ENCODE data around the gene EXOC7.
"Not testable (repeated sequence)": the region's sequence is repeated elsewhere in the genome, so short reads cannot be mapped to it uniquely, and the experiment has no call there.

EXOC7 gene

DNA sequence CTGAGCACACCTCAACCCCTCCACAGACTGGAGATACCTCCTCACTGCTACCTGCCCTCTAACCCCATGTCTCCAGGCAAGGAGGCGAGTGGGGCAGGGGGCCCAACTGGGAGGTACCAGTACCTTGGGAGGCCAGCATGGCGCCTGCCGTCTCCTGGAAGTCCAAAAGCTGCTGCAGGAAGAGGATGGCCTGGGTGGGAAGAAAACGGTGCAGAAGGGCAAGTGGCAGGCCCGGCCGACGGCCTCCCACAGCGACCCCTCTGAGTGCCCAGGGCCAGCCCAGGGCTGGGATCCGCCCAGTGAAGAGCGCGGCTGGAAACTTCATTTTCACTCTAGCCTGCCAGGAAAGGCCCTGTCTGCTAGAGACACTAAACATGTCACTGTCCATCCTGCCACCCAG lies 16.1 kb downstream of the EXOC7 start:
- DNase-seq (ENCODE audit: low read depth in 2 of 2), result no peak

DNA sequence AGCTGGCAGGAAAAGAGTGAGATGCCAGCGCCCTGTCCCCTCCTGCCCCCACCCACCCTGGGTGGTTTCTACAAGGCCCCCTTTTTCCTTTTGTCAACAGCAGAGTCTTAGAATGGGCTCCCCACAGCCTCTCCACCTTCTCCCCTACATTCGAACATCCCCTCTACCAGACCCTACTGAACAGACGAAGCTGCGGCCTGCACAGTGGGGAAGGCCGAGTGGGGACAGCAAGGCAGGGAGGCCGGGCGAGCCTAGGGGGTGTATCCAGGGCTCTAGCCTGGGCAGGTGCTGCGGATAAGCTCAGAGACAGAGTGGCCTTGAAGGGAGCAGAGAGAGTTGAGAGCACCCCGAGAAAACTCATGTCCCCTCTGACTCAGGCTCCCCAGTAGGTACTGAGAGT lies 17.2 kb downstream of the EXOC7 start:
- DNase-seq (ENCODE audit: low read depth in 2 of 2), result no peak

DNA sequence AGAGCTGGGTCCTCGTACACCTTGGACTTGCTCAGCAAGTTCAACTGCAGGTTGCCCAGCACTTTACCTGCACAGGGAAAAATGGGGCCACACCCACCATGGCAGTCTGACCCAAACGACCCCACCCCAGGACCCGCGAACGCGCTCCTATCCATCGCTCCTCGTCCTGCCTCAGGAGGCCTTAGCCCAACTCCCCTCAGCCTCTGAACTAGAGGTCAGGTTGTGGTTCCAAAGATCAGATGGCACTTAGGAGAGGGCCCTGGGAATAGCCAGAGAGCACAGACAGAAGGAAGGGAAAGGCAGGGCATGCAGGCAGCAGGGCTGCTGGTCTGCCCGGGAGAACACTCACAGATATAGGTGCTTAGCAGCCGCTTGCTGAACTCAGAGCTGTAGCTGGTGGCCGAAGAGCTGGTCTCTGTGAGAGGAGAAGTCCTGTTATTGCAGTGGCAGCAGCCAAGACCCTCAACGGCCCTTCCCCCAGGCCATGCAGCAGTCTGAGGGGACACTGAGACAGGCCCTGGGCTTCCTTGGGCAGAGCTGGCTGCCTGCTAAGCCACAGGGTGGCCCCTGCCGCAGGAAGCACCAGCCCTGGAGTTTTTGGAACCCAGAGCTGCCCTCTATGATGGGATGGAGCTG lies 17.7 kb downstream of the EXOC7 start:
- DNase-seq (ENCODE audit: low read depth in 2 of 2), result no peak

DNA sequence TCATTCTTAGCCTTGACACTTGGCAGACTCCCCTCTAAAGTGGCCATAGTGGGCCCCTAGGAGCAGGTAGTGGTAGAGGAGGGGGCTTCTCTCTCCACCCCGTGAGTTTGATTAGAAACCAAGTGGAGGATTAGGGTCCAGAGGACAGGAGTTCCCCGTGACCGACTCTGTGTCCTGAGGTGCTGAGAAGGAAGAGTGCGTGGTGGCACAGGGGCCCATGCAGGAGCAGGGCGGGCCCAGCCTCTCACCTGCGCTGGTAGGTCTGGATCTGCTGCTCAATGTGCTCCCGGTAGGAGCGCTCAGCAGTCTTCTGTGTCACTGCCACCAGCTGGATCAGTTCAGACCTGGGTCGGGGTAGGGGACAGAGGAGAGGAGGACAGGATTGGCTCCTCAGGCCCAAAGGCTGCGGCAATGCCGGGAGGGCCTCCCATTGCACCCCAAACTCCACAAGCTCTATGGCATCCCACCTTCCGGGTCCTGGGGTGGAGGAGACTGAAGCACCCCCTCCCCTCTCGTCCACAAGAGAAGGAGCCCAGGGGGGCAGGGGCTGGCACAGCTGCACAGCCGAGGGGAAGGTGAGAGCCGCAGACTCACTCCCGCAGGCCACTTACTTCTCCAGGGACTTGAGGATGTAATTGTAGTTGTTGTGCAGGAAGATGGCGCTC lies 18.4 kb downstream of the EXOC7 start:
- DNase-seq (ENCODE audit: low read depth in 2 of 2), result no peak

DNA sequence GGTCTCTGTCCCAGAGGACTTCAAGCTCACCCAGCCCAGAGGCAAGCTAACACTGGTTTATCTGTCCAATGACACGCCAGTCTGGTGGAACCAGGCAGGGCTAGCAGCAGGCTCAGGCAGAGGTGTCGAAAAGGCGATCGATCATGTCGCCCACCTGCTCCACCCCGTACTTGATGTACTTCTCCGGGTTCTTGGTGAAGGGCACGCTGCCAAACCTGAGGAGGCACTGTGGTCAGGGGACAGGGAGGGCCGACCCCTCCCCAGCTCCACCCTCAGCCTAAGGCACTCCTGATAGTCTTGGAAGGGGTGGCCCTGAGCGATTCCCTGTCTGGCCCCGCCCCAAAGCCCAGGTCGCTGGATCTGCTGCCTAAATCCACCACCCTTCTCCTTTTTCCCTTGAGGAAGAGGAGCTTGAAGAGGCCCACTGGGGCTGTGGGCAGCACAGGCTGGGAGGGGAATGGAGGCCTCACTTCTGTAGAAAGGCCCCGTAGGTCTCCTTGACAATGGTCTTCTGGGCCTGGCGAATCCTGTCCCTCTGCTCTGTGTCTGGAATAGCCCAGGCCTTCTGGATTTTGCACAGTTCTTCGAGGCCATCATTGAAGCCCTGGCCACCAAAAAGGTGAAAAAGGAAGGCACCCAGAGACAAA lies 19.9 kb downstream of the EXOC7 start:
- no peak for DNase-seq (ENCODE audit: low read depth in 2 of 2)

DNA sequence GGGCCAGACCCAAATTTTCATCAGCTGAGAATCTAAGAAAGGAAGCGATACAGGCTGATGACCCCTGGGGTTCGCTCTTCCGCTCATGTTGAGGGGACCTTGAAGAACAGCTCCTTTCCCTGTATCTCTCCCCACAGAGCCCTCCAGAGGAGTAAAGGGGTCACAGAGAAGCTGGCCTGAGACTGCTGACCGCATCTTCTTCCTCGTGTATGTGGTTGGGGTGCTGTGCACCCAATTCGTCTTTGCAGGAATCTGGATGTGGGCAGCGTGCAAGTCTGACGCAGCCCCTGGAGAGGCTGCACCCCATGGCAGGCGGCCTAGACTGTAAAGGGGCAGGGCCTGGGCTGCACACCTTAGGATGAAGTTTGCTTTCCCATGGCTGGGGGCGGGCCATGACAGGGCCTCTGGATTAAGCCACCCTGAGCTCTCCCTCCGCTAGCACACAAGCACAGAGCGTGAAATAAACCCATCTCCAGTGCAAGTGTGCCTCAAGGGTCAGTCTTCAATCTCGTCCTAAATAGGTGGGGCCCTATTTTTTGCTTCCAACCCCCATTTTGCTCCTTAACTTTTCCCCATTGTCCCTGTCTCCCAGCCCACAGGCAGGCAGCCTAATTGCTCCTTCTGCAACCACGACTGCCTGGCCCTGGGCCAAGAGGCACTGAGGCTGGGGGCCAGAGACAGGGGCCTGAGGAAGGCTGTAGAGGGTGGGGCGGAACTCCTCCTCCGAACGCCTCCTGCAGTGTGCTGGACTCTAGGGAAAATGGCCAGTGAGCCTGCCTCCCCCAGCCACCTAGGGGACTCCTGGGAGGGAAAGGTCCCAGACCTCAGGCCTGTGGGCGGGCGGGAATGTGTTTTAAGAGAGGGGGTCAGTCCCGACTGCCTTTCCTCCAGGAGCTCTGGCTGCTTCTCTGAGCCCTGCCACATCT lies 21.0 kb downstream of the EXOC7 start:
- no peak for DNase-seq (ENCODE audit: low read depth in 2 of 2)

DNA sequence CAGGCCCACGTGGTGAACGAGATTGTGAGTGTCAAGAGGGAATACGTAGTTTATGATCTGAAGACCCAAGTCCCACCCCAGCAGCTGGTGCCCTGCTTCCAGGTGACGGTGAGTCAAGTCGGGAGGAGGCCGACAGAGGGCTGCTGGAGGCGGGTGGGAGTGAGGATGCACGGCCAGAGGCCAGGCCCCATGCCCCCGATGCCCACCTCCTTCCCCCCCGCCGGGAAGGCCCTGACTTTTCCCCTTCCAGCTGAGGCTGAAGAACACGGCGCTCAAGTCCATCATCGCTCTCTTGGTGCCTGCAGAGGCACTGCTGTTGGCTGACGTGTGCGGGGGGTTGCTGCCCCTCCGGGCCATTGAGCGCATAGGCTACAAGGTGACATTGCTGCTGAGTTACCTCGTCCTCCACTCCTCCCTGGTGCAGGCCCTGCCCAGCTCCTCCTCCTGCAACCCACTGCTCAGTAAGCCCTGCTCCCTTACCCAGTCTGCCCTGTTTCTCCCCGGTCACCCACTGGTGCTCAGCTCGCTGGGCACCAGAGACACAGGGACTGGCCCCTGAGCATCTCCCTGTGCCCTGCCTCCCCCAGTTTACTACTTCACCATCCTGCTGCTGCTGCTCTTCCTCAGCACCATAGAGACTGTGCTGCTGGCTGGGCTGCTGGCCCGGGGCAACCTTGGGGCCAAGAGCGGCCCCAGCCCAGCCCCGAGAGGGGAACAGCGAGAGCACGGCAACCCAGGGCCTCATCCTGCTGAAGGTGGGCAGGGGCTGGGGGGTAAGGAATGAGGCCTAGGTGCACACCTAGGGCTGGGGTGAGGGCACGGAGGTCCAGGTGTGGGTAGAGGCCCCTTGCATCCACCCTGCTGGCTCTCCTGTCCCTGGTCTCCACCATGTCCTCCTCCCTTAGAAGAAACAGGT lies 22.0 kb downstream of the EXOC7 start:
- no peak for DNase-seq (ENCODE audit: low read depth in 2 of 2)

DNA sequence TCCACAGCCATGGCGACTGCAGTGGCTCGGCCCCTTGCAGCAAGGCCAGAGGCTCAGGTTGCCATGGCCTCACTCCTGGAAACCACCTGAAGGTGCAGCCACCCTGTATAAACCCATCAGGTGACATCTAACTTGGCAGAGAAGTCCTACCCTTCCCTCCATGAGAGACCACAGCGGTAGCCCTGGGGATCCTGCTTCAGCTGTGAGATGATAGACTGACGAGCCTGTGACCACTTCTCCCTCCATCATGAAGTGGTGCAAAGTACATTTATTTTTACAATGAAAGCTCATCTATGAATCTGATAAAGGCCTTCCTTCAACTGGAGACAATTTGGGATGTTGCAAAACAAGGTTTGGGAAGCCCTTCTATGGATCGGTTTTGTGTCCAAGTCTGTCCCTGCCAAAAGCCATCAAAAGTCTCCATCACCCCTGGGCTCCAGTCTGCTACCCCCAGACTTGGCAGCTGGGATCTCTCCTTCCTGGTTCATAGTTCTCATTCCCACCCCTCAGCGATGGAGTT lies 22.8 kb downstream of the EXOC7 start:
- no peak for DNase-seq (ENCODE audit: low read depth in 2 of 2)

DNA sequence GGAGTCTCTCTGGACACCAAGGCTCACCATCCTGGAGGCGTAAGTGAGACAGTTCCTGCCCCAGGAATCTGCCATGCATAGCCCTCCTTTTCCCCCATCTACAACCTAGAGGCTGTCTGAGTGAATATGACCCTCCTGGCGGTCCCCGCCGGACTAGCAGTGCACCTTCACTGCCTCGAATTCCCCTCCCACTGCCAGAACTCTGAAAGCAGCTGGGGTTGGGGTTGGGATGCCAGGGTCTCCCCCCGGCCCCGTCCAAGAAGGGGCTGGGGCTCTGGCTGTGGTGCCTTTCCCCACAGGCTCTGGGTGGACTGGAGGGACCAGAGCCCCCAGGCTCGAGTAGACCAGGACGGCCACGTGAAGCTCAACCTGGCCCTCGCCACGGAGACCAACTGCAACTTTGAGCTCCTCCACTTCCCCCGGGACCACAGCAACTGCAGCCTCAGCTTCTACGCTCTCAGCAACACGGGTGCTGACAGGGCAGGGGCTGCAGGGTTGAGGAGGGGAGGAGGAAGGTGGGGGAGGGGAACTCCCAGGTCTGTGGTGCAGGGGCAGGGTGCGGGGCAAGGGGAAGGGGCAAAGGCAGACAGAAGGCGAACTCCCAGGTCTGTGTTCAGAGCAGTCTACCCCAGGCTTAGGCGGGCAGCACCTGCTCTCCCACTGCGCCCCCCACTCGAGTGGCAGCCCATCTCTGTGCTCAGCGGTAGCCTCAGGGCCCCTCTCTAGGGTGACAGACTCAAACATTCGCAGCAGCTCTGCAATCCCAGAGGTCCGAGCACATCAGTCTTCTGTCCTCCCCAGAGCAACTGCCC lies 23.4 kb downstream of the EXOC7 start:
- no peak for DNase-seq (ENCODE audit: low read depth in 2 of 2)

DNA sequence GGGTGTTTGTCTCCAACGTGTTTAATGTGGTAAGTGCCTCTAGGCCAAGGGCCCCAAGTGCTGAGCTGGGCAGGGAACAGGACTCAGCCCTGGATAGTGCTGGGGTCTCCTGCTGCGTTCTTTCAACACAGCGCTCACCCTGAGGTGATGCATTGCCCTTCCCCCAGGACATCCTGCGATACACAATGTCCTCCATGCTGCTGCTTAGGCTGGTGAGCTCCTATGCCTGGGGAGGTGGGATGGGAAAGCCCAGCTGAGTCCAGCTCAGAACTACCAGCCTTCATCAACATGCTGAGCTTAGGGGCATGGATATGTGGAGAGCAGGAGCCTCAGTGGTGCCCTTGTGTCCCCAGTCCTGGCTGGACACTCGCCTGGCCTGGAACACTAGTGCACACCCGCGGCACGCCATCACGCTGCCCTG lies 24.0 kb downstream of the EXOC7 start:
- DNase-seq (ENCODE audit: low read depth in 2 of 2), result no peak

DNA sequence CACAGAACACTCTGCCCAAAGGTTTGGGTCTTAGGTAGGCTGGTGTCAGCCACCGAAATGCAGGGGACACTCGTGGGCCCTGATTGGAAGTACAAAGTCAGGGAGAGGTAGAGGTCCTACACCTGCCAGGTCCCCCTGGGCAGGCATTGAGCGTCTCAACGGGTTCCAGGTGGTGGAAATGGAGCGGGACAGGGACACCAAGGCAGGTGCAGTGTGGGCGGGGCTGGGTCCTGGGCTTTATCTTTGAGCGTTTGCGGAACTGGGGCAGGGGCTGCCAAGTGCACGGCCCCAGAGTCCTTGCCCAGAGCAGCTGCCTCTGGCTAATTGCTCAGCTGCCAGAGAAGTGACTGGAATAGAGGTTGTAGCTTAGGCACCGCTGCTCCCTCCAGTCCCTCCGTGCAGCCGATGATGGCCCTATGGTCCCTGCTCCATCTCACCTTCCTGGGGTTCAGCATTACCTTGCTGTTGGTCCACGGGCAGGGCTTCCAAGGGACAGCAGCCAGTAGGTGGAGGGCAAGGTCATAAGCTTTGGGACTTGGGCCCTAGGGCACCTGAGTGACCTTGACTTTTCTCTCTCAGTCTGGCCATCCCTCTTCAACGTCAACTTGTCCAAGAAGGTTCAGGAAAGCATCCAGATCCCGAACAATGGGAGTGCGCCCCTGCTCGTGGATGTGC lies 24.6 kb downstream of the EXOC7 start, which contains the start of gene ZACN:
Gene ZACN (plus strand): TSS at position 323 of the 675 bp plus-strand sequence. CDS start 83 bp downstream, at position 406.
- no peak for DNase-seq (ENCODE audit: low read depth in 2 of 2)

DNA sequence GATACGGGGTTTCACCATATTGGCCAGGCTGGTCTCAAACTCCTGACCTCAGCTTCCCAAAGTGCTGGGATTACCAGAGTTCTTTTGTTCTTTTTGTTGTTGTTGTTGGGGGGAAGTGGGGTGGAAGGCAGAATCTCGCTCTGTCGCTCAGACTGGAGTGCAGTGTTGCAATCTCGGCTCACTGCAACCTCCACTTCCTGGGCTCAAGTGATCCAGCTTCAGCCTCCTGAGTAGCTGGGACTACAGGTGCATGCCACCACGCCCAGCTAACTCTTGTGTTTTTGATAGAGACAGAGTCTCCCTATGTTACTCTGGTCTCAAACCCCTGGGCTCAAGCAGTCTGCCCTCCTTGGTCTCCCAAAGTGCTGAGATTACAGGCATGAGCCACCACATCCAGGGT lies 25.2 kb downstream of the EXOC7 start:
- not testable (repeated sequence) for DNase-seq (ENCODE audit: low read depth in 2 of 2)

DNA sequence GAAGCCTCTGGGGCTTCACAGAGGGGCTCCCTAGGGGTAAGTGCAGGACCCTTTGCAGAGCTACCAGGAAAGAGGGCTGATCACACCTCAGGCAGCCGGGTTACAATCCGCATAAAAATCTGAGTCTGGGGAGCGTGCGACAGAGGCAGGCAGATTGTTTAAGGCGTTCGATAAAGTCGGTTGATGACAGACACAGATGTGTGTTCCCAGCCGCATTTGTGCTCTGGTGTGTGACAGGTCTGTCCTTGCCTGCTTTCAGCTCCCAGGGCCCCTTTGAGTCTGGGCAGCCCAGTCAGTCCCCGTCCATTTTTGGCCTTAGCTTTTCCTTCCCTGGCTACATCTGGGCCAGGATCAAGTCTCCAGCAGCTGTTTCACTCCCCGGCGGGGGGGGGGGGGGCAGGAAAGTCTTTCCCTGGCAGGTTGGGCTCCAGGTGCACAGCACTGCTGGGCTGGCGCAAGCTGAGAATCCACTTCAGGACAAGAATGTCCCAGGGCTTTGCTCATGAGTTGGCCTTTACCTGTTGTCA lies 25.9 kb downstream of the EXOC7 start:
- DNase-seq (ENCODE audit: low read depth in 2 of 2), result no peak

DNA sequence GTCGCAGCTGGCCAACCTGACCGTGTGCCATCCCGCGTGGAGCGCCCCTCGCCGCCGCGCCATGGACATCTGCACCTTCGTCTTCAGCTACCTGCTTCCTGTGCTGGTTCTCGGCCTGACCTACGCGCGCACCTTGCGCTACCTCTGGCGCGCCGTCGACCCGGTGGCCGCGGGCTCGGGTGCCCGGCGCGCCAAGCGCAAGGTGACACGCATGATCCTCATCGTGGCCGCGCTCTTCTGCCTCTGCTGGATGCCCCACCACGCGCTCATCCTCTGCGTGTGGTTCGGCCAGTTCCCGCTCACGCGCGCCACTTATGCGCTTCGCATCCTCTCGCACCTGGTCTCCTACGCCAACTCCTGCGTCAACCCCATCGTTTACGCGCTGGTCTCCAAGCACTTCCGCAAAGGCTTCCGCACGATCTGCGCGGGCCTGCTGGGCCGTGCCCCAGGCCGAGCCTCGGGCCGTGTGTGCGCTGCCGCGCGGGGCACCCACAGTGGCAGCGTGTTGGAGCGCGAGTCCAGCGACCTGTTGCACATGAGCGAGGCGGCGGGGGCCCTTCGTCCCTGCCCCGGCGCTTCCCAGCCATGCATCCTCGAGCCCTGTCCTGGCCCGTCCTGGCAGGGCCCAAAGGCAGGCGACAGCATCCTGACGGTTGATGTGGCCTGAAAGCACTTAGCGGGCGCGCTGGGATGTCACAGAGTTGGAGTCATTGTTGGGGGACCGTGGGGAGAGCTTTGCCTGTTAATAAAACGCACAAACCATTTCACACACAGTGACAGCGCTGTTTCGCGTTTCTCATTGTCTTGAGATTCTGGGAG lies 26.6 kb downstream of the EXOC7 start:
- no peak for DNase-seq (ENCODE audit: low read depth in 2 of 2)

DNA sequence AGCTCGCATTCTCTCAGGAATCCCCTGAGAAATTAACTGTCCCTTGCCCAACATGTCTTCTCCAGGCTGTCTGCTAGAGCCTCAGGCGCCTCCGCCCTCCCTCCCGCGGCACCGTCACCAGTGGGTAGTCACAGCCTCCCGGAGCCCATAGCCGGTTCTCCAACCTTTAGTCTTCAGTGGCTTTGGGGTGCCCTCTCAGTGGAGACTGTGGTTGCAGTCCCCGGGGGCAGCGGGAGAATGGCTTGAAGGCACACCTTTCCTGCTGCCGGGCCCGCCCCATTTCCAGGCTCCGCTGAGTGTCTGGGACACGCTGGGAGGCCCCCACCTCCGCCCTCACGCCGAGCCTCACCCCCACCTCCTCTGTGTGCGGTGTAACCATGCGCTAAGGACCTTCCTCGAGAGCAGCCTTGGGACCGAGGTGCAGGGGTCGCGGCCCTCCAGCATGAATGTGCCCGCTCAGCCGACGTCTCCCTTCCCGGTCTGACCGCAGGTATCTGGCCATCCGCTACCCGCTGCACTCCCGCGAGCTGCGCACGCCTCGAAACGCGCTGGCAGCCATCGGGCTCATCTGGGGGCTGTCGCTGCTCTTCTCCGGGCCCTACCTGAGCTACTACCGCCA lies 27.3 kb downstream of the EXOC7 start:
- no peak for DNase-seq (ENCODE audit: low read depth in 2 of 2)

DNA sequence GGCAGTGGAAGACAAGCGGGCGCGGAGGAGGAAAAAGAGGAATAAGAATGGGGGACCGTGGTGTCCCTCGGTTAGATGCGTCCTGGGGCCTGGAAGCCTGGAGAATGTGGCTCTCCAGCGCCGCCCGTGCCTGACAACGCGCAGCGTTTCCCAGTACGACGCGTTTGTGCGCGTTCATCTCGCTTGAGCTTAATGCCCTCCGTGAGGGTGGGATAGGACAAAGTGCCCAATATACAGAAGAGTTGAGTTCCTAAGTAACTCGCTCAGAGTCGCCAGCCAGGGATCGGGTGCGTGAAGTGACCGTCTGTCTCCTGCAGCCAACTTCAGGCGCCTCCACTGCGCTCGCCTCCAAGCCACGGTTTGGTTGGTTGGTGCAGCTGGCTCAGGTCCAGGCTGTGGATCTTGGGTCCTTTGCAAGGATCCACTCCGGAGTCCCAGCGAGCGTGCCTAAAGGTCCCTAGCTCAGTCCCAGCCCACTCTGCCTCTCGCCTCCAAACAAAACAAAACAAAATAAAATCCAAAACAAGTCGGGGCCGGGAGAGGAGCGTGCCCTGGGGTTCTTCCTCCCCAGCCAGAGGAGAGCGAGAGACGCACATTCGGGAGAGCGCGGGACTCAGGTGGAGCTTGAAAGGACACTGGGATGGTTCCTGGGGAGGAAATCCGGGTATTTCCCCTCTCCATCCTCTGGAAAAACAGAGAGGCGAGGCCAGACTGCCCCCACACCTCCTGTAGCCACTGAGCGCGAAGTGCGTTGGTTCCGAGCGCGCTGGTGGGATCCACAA lies 28.0 kb downstream of the EXOC7 start:
- no peak for DNase-seq (ENCODE audit: low read depth in 2 of 2)

Data from stimulated activated CD8-positive, alpha-beta memory T cell treated with anti-CD3 and anti-CD28 coated beads, Interleukin-15, amount 100 ng/mL, for 4 hours (primary cell).